IMR-90 (cell line): Measurements from ENCODE around the gene ELAVL4.

ENCODE experiments used
- CTCF ChIP-seq: conservative IDR thresholded peaks from 2 replicates; pipeline ENCODE4 v1.5.1; 2012; ENCODE audit warnings: mild to moderate bottlenecking, low read depth, low read length, improper control_type of control experiment
- ELK1 ChIP-seq: fragments of 150-350 bp; IDR thresholded peaks from 2 replicates; pipeline ENCODE4 v1.6.1; 2016; ENCODE audit warnings: low read depth, mild to moderate bottlenecking, low read length, moderate library complexity, borderline replicate concordance
- MAFK ChIP-seq: IDR thresholded peaks from 2 replicates; pipeline ENCODE4 v1.6.1; 2012; ENCODE audit warnings: low read depth, low read length, improper control_type of control experiment
- NFE2L2 ChIP-seq: fragments of 150-350 bp; IDR thresholded peaks from 2 replicates; pipeline ENCODE4 v1.6.1; 2016; ENCODE audit warnings: low read depth, mild to moderate bottlenecking, low read length
- POLR2A ChIP-seq: IDR thresholded peaks from 2 replicates; pipeline ENCODE4 v1.6.1; 2012; ENCODE audit warnings: mild to moderate bottlenecking, low read depth, low read length
- RAD21 ChIP-seq: IDR thresholded peaks from 2 replicates; pipeline ENCODE4 v1.6.1; 2012; ENCODE audit warnings: low read length, improper control_type of control experiment
- SMC3 ChIP-seq: fragments of 150-350 bp; IDR thresholded peaks from 2 replicates; pipeline ENCODE4 v1.6.1; 2016; ENCODE audit warnings: low read depth, mild to moderate bottlenecking, antibody characterized with exemption, low read length, moderate library complexity

- TF ChIP-seq CTCF = no peak
- no peak for TF ChIP-seq POLR2A
- no peak for TF ChIP-seq SMC3
- TF ChIP-seq MAFK = no peak
- TF ChIP-seq RAD21 = no peak
- TF ChIP-seq NFE2L2 = no peak
- TF ChIP-seq ELK1 = no peak
Measured at GRCh38 chr1:50109647-50110075, 941 bp downstream of the ELAVL4 start.
